Muscle layer of duodenum (tissue), 2 donors: ENCODE measurements around the gene RPL41.
"Not testable (repeated sequence)": the region's sequence is repeated elsewhere in the genome, so short reads cannot be mapped to it uniquely, and the experiment has no call there.

Source experiments
- H3K27ac ChIP-seq: one replicate; pipeline ENCODE4 v1.7.0; 2013; ENCODE audit warnings: mild to moderate bottlenecking, low read length
- H3K27me3 ChIP-seq: one replicate; pipeline ENCODE4 v1.7.0; 2013; ENCODE audit warnings: low read depth, mild to moderate bottlenecking, control low read depth, low read length
- H3K36me3 ChIP-seq, 2 donors: one replicate each; pipeline ENCODE4 v1.7.0; 2013; ENCODE audit warnings: low read length in 2 of 2, control low read depth in 1 of 2, mild to moderate bottlenecking in 1 of 2; ENCODE audit not compliant: insufficient read depth in 2 of 2, control insufficient read depth in 1 of 2
- H3K4me1 ChIP-seq, 2 donors: one replicate each; pipeline ENCODE4 v1.7.0; 2013; ENCODE audit warnings: low read length in 2 of 2, mild to moderate bottlenecking in 2 of 2, control low read depth in 1 of 2, moderate library complexity in 1 of 2; ENCODE audit not compliant: insufficient read depth in 2 of 2, control insufficient read depth in 1 of 2
- H3K4me3 ChIP-seq, 2 donors: one replicate each; pipeline ENCODE4 v1.7.0; 2013; ENCODE audit warnings: low read length in 2 of 2, low read depth in 1 of 2, mild to moderate bottlenecking in 1 of 2
- H3K9me3 ChIP-seq, 2 donors: one replicate each; pipeline ENCODE4 v1.7.0; 2013; ENCODE audit warnings: low read length in 2 of 2, control low read depth in 1 of 2, mild to moderate bottlenecking in 1 of 2; ENCODE audit not compliant: control insufficient read depth in 1 of 2
- donor health status: healthy.

The RPL41 gene

GRCh38 chr12:56116267-56117081 is at the start of gene RPL41:
Gene RPL41 (plus strand): TSS chr12:56116633.
- Histone ChIP-seq H3K4me1 (peaks cover 16 to 26% of the 10 kb centered on the region in 2 donors), H3K36me3 (peaks cover 25 to 37% of the 10 kb centered on the region in 2 donors), H3K27me3 (no peaks in the 10 kb centered on the region), H3K27ac (peak within 1 kb of the TSS; percentile 100), H3K4me3 (peak within 1 kb of the TSS; percentile 91 to 99), H3K9me3 (no peaks in the 10 kb centered on the region)

GRCh38 chr12:56071648-56072047 is 44.8 kb upstream of the RPL41 start:
- no peak overlapping the region for H3K27ac ChIP-seq
- H3K4me3 ChIP-seq = no peak overlapping the region
- no peaks in the 10 kb centered on the region for H3K9me3 ChIP-seq
- no peaks in the 10 kb centered on the region for H3K36me3 ChIP-seq
- H3K27me3 ChIP-seq = no peaks in the 10 kb centered on the region
- H3K4me1 ChIP-seq = no peaks in the 10 kb centered on the region

- H3K4me1 ChIP-seq = peaks cover 0 to 8% of the 10 kb centered on the region in 2 donors
- H3K27me3 ChIP-seq = no peaks in the 10 kb centered on the region
- H3K9me3 ChIP-seq = no peaks in the 10 kb centered on the region
- no peak overlapping the region for H3K27ac ChIP-seq
- no peaks in the 10 kb centered on the region for H3K36me3 ChIP-seq
- H3K4me3 ChIP-seq = no peak overlapping the region
These were observed 42.0 kb upstream of the RPL41 start for GRCh38 chr12:56074396-56074795.

DNA sequence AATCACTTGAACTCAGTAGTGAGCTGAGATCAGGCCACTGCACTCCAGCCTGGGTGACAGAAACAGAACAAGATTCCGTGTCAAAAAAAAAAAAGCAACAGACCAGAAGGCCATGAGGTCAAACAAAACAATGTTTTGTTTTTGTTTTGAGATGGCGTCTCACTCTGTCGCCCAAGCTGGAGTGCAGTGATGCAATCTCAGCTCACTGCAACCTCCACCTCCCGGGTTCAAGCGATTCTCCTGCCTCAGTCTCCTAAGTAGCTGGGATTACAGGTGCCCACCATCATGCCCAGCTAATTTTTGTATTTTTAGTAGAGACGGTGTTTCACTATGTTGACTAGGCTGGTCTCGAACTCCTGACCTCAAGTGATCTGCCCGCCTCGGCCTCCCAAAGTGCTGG is 38.5 kb upstream of the RPL41 start:
- not testable (repeated sequence) for H3K27ac ChIP-seq, H3K9me3 ChIP-seq, H3K36me3 ChIP-seq, H3K27me3 ChIP-seq, H3K4me3 ChIP-seq
- H3K4me1 ChIP-seq = peaks cover 0 to 22% of the 10 kb centered on the region in 2 donors

GRCh38 chr12:56078427-56078826 is 38.0 kb upstream of the RPL41 start:
- Histone ChIP-seq H3K36me3 (no peaks in the 10 kb centered on the region), H3K4me1 (peaks cover 0 to 22% of the 10 kb centered on the region in 2 donors), H3K9me3 (no peaks in the 10 kb centered on the region), H3K4me3 (peak overlapping the region in 1 of 2 donors; percentile 65), H3K27ac (peak overlapping the region; percentile 71), H3K27me3 (no peaks in the 10 kb centered on the region)

DNA sequence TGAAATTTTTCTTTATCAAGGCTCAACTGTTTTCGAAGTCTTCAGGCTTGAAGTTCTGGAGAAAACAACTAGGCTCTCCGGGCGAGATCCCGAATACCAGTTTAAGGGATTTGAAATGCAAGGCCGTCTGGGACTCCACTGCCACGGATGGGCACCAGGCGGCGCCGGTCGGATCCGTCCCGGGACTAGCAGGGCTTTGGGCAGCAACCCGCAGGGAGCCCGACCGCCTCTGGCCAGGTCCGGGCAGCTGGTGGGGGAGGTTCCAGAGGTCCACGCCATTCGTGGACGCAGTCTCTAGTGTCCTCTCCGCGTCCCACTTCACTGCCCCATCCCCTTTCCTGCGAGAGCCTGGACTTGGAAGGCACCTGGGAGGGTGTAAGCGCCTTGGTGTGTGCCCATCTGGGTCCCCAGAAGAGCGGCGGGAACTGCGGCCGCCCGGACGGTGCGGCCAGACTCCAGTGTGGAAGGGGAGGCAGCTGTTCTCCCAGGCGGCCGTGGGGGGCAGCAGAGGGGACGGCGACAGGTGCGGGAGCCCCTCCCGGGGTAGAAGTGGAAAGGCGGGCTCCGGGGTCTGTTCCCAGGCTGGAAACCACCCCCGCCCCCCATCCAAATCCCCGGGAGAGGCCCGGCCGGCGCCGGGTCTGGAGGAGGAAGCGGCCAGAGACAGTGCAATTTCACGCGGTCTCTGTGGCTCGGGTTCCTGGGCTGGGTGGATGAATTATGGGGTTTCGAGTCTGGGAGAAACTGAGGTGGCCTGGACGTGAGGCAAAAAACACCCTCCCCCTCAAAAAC is 37.3 kb upstream of the RPL41 start:
- Histone ChIP-seq H3K27ac (peak overlapping the region; percentile 71), H3K9me3 (no peaks in the 10 kb centered on the region), H3K27me3 (no peaks in the 10 kb centered on the region), H3K4me1 (peaks cover 0 to 22% of the 10 kb centered on the region in 2 donors), H3K36me3 (no peaks in the 10 kb centered on the region), H3K4me3 (peak overlapping the region; percentile 65 to 76)

DNA sequence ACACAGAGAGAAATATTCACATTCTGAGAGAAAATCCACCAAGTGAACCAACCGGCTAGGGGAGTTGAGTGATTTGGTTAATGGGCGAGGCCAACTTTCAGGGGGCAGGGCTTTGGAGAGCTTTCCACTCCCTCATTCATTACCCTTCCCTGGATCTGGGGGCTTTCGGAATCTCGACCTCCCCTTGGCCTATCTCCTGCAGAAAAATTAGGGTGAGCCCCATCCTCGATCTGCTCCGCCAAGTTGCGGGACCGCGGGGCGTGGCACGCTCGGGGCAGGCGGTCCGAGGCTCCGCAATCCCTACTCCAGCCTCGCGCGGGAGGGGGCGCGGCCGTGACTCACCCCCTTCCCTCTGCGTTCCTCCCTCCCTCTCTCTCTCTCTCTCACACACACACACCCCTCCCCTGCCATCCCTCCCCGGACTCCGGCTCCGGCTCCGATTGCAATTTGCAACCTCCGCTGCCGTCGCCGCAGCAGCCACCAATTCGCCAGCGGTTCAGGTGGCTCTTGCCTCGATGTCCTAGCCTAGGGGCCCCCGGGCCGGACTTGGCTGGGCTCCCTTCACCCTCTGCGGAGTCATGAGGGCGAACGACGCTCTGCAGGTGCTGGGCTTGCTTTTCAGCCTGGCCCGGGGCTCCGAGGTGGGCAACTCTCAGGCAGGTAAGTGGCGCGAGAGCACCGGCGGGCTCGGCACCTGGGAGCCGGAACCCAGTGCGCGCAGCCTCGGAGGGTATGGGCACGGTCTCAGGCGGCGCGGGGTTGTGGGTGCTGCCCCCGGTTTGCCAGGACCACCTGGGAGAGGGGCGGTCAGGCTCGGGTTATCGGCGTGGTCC is 36.5 kb upstream of the RPL41 start, which contains the start of gene ERBB3:
Gene ERBB3, plus strand, starts transcription at position 443 of the 833 bp plus-strand sequence. Its CDS starts 136 bp downstream, at position 579.
- H3K36me3 ChIP-seq = no peaks in the 10 kb centered on the region
- H3K4me3 ChIP-seq = peak within 1 kb of the TSS; percentile 65 to 76
- H3K27me3 ChIP-seq = no peaks in the 10 kb centered on the region
- H3K9me3 ChIP-seq = no peaks in the 10 kb centered on the region
- H3K4me1 ChIP-seq = peaks cover 0 to 22% of the 10 kb centered on the region in 2 donors
- peak within 1 kb of the TSS; percentile 82 for H3K27ac ChIP-seq

DNA sequence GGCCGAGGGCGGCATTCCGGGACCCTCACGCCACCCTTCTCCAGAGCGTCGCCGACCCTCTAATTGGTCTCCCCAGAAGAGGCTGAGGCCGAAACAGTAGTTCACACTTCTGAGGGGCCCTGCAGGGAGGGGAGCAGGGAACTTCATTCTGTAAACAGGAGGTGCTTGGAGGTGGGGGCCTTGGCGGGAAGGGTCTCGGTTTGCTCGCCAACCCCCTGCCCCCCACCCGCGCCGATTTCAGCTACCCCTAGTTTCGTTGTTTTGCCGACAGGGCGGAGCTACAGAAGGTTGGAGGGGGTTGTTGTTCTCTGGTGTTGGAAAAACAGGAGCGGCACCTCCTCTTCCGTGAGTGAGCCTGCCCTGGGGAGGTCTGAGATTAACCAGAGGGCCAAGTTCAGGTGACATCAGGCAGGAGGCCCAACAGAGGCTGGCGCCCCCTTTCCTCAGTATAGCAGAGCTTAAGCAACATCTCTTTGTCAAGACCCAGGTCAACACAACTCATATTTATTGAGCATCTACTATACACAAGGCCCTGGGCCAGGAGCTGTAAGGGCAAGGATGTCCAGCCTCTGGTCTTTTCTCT is 35.8 kb upstream of the RPL41 start:
- peak overlapping the region; percentile 65 to 76 for H3K4me3 ChIP-seq
- peak overlapping the region; percentile 82 for H3K27ac ChIP-seq

DNA sequence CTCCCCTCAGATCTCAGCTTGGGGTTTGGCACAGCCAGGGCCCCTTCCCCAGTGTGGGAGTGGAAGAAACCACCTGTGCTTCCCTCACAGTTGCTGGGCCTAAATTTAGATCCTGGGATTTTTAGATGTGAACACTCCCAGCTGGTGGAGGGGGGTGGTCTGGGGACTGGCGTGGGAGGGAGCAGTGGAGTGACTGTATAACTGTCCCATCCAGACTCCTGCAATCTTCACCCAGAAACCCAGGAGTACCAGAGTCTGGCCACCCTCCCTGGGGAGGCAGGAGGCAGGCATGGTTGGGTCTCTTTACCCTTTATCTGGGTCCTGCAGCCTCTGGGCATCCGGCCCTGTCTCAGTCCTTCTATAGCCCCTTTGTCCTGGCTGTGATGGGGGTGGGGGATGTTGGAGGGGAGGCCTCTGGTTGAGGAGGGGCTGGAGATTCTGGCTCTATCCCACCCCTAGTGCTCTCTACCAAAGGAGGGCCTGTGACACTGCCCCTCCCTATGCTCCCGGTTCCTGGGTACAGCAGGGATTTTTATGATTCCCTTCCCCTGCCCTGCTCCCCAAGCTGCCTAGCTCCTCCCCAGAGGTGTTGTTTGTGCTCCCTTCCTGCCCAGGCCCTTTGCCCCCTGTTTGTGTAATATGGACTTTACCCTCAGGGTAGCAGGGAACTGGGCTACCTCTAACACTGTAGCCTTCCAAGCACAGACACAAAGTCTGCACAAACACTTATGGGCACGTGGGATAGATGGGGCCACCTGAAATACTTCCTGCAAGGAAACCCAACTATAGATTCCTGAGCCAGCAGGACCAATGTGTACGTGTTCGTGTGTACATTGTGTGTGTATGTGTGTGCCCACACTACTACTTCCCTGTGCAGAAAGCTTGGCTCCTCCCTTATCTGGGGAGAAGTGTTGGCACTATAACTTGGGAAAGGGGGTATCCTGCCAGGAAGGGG is 34.8 kb upstream of the RPL41 start:
- Histone ChIP-seq H3K4me1 (peaks cover 0 to 22% of the 10 kb centered on the region in 2 donors), H3K4me3 (peak overlapping the region; percentile 65 to 76), H3K27ac (peak overlapping the region; percentile 82), H3K27me3 (no peaks in the 10 kb centered on the region), H3K36me3 (no peaks in the 10 kb centered on the region), H3K9me3 (no peaks in the 10 kb centered on the region)

More for the DNA sequence above, 35.8 kb upstream of the RPL41 start:
- Histone ChIP-seq H3K9me3 (no peaks in the 10 kb centered on the region), H3K27me3 (no peaks in the 10 kb centered on the region), H3K4me1 (peaks cover 0 to 22% of the 10 kb centered on the region in 2 donors), H3K36me3 (no peaks in the 10 kb centered on the region)

DNA sequence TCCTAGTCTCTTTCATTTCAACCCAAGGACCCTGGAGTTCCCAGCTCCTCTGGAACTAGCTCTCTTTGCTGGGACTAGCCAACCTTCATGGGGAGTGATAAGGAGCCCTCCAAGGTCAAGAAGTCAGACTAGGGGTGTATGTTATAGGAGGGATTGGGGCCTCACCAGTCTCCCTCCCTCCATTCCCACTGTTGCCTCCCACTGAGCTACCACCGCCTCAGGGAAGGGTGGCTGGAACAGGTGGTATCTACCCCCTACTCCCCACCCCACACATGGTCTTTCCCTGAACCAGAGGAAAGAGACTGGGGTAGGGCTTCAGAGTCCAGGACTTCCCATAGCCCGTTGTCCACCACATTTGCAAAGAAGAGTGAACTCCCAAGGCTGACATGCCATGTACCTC is 34.1 kb upstream of the RPL41 start:
- Histone ChIP-seq H3K27ac (peak overlapping the region; percentile 82), H3K27me3 (no peaks in the 10 kb centered on the region), H3K4me1 (peaks cover 0 to 22% of the 10 kb centered on the region in 2 donors), H3K9me3 (no peaks in the 10 kb centered on the region), H3K36me3 (no peaks in the 10 kb centered on the region), H3K4me3 (peak overlapping the region in 1 of 2 donors; percentile 65)
